ENCODE data around the gene ZMYND8. TPM values are rescaled to one million over a fixed set of nuclear protein-coding genes. Genes with fewer than 3 reads are reported as not detected.

ZMYND8 gene
- polyA plus RNA-seq, 3 donors: 1.4 to 13.8 (median 5.8) TPM

- H3K27me3 ChIP-seq (ENCODE audit: control insufficient read depth in 2 of 2, insufficient read depth in 2 of 2, low read length in 2 of 2): no peaks in the 10 kb centered on the region
- TF ChIP-seq CTCF (IDR thresholded peaks at IDR 0.05): no peak
- H3K27ac ChIP-seq (ENCODE audit: low read depth in 1 of 2, low read length in 2 of 2): no peak overlapping the region
- H4K20me1 ChIP-seq (ENCODE audit: insufficient read depth, low read length): peaks cover 44% of the 10 kb centered on the region
- Mint-ChIP-seq H3K4me3 (no peak overlapping the region), H3K9me3 (no peaks in the 10 kb centered on the region), H3K27me3 (ENCODE audit: low read depth in 3 of 3) (no peaks in the 10 kb centered on the region), H3K36me3 (peaks cover 66 to 89% of the 10 kb centered on the region in 2 donors), H3K27ac (peak overlapping the region in 1 of 7 donors; percentile 32), H3K4me1 (peaks cover 9% of the 10 kb centered on the region)
- DNase-seq: no peak
- no CpG with 5 or more reads among the region's 3 CpGs for WGBS (ENCODE audit: insufficient coverage)
- no peaks in the 10 kb centered on the region for H3K9me3 ChIP-seq (replicated peaks in 1 of 2; ENCODE audit: control insufficient read depth in 1 of 2, insufficient read depth in 1 of 2, low read length in 2 of 2)
- peaks cover 10% of the 10 kb centered on the region for H3K79me2 ChIP-seq (ENCODE audit: insufficient read depth, low read length)
- intact Hi-C loops (cut with micrococcal nuclease): no loop called here
- no peak overlapping the region for H2AFZ ChIP-seq (ENCODE audit: insufficient read depth, low read depth, low read length, poor library complexity, severe bottlenecking)
- no peak overlapping the region for H3K4me3 ChIP-seq (replicated peaks in 1 of 3; ENCODE audit: low read depth in 2 of 3, low read length in 3 of 3)
- H3K36me3 ChIP-seq (replicated peaks in 1 of 2; ENCODE audit: control insufficient read depth in 1 of 2, insufficient read depth in 2 of 2, low read length in 2 of 2): peaks cover 45 to 93% of the 10 kb centered on the region in 2 donors
- no peak overlapping the region for H3K9ac ChIP-seq (ENCODE audit: insufficient read depth, low read length, poor library complexity, severe bottlenecking)
- no peak overlapping the region for H3K4me2 ChIP-seq (replicated peaks; ENCODE audit: extremely low read depth, low read length, poor library complexity, severe bottlenecking)
- H3K4me1 ChIP-seq (ENCODE audit: control insufficient read depth in 1 of 2, insufficient read depth in 2 of 2, low read length in 2 of 2): no peaks in the 10 kb centered on the region
These were observed 98.7 kb downstream of the ZMYND8 start for GRCh38 chr20:47257771-47258170.

- H3K36me3 Mint-ChIP-seq: peaks cover 62 to 89% of the 10 kb centered on the region in 2 donors
These were observed 99.2 kb downstream of the ZMYND8 start for GRCh38 chr20:47257256-47257655.

More at GRCh38 chr20:47257256-47257655, 99.2 kb downstream of the ZMYND8 start:
- no peaks in the 10 kb centered on the region for H3K9me3 ChIP-seq (replicated peaks in 1 of 2; ENCODE audit: control insufficient read depth in 1 of 2, insufficient read depth in 1 of 2, low read length in 2 of 2)
- H3K9ac ChIP-seq (ENCODE audit: insufficient read depth, low read length, poor library complexity, severe bottlenecking): no peak overlapping the region
- Mint-ChIP-seq H3K27me3 (ENCODE audit: low read depth in 3 of 3) (no peaks in the 10 kb centered on the region), H3K4me1 (peaks cover 6% of the 10 kb centered on the region), H3K27ac (peak overlapping the region in 1 of 7 donors; percentile 37), H3K9me3 (no peaks in the 10 kb centered on the region), H3K4me3 (no peak overlapping the region)
- H3K36me3 ChIP-seq (replicated peaks in 1 of 2; ENCODE audit: control insufficient read depth in 1 of 2, insufficient read depth in 2 of 2, low read length in 2 of 2): peaks cover 49 to 93% of the 10 kb centered on the region in 2 donors
- 100% methylated on average over 1 of the region's 1 CpG for WGBS (ENCODE audit: insufficient coverage)
- no peaks in the 10 kb centered on the region for H3K4me1 ChIP-seq (ENCODE audit: control insufficient read depth in 1 of 2, insufficient read depth in 2 of 2, low read length in 2 of 2)
- DNase-seq: no peak
- intact Hi-C loops (cut with micrococcal nuclease): no loop called here
- H3K4me3 ChIP-seq (replicated peaks in 1 of 3; ENCODE audit: low read depth in 2 of 3, low read length in 3 of 3): no peak overlapping the region
- TF ChIP-seq CTCF (IDR thresholded peaks at IDR 0.05): no peak
- no peak overlapping the region for H3K27ac ChIP-seq (ENCODE audit: low read depth in 1 of 2, low read length in 2 of 2)
- H3K27me3 ChIP-seq (ENCODE audit: control insufficient read depth in 2 of 2, insufficient read depth in 2 of 2, low read length in 2 of 2): no peaks in the 10 kb centered on the region
- H2AFZ ChIP-seq (ENCODE audit: insufficient read depth, low read depth, low read length, poor library complexity, severe bottlenecking): no peak overlapping the region
- H3K4me2 ChIP-seq (replicated peaks; ENCODE audit: extremely low read depth, low read length, poor library complexity, severe bottlenecking): no peak overlapping the region
- H3K79me2 ChIP-seq (ENCODE audit: insufficient read depth, low read length): peaks cover 10% of the 10 kb centered on the region
- peaks cover 40% of the 10 kb centered on the region for H4K20me1 ChIP-seq (ENCODE audit: insufficient read depth, low read length)

All from CD14-positive monocyte (primary cell).